ENCODE measurements around the gene FMO2.

The FMO2 gene

GRCh38 chr1:171167785-171168184, 17.3 kb upstream of the FMO2 start:
- TF ChIP-seq POLR2AphosphoS5 (IDR thresholded peaks at IDR 0.05; ENCODE audit: low read depth) (no peak), SPI1 (IDR thresholded peaks at IDR 0.05; ENCODE audit: borderline replicate concordance, low read depth) (no peak), GABPA (IDR thresholded peaks at IDR 0.05; ENCODE audit: low read depth) (no peak)
- TF ChIP-seq, protein P1, sequence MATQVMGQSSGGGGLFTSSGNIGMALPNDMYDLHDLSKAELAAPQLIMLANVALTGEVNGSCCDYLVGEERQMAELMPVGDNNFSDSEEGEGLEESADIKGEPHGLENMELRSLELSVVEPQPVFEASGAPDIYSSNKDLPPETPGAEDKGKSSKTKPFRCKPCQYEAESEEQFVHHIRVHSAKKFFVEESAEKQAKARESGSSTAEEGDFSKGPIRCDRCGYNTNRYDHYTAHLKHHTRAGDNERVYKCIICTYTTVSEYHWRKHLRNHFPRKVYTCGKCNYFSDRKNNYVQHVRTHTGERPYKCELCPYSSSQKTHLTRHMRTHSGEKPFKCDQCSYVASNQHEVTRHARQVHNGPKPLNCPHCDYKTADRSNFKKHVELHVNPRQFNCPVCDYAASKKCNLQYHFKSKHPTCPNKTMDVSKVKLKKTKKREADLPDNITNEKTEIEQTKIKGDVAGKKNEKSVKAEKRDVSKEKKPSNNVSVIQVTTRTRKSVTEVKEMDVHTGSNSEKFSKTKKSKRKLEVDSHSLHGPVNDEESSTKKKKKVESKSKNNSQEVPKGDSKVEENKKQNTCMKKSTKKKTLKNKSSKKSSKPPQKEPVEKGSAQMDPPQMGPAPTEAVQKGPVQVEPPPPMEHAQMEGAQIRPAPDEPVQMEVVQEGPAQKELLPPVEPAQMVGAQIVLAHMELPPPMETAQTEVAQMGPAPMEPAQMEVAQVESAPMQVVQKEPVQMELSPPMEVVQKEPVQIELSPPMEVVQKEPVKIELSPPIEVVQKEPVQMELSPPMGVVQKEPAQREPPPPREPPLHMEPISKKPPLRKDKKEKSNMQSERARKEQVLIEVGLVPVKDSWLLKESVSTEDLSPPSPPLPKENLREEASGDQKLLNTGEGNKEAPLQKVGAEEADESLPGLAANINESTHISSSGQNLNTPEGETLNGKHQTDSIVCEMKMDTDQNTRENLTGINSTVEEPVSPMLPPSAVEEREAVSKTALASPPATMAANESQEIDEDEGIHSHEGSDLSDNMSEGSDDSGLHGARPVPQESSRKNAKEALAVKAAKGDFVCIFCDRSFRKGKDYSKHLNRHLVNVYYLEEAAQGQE (IDR thresholded peaks at IDR 0.05; ENCODE audit: insufficient replicate concordance, low read depth), result no peak
- TF ChIP-seq, protein P2, sequence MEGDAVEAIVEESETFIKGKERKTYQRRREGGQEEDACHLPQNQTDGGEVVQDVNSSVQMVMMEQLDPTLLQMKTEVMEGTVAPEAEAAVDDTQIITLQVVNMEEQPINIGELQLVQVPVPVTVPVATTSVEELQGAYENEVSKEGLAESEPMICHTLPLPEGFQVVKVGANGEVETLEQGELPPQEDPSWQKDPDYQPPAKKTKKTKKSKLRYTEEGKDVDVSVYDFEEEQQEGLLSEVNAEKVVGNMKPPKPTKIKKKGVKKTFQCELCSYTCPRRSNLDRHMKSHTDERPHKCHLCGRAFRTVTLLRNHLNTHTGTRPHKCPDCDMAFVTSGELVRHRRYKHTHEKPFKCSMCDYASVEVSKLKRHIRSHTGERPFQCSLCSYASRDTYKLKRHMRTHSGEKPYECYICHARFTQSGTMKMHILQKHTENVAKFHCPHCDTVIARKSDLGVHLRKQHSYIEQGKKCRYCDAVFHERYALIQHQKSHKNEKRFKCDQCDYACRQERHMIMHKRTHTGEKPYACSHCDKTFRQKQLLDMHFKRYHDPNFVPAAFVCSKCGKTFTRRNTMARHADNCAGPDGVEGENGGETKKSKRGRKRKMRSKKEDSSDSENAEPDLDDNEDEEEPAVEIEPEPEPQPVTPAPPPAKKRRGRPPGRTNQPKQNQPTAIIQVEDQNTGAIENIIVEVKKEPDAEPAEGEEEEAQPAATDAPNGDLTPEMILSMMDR (IDR thresholded peaks at IDR 0.05; ENCODE audit: insufficient read depth, low read length), result no peak

DNA sequence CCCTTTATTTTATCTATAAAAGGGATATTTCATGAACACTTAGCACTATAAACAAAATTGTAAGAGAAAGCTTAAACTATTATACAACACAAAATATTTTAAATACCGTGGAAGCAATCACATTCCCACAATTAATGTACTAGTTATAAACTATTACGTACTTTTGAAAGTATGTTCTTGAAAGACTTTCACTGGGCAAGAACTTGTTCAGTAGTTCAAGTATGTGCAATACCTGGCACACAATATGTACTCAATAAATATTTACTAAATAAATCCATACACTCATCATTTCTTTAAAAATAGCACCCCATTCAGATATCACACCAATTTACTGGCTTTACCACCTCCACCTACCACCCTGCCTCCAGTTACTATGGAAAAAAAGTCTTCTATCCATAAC, 12.6 kb upstream of the FMO2 start:
- Histone ChIP-seq H3K4me3 (replicated peaks; ENCODE audit: insufficient read depth, low read length) (no peak overlapping the region), H3K27ac (replicated peaks) (no peak overlapping the region), H3K27me3 (ENCODE audit: insufficient read depth, poor library complexity, severe bottlenecking) (no peaks in the 10 kb centered on the region)
- no peak for DNase-seq (ENCODE audit: low read depth in 1 of 2, low spot score in 1 of 2)
- TF ChIP-seq, protein P1 (IDR thresholded peaks at IDR 0.05; ENCODE audit: insufficient replicate concordance, low read depth), result no peak
- no peak for TF ChIP-seq GABPA (IDR thresholded peaks at IDR 0.05; ENCODE audit: low read depth)
- no peak for TF ChIP-seq POLR2AphosphoS5 (IDR thresholded peaks at IDR 0.05; ENCODE audit: low read depth)
- no peak for TF ChIP-seq SPI1 (IDR thresholded peaks at IDR 0.05; ENCODE audit: borderline replicate concordance, low read depth)
- TF ChIP-seq, protein P2 (IDR thresholded peaks at IDR 0.05; ENCODE audit: insufficient read depth, low read length), result no peak

More at GRCh38 chr1:171167785-171168184, 17.3 kb upstream of the FMO2 start:
- Histone ChIP-seq H3K27ac (replicated peaks) (no peak overlapping the region), H3K4me3 (replicated peaks; ENCODE audit: insufficient read depth, low read length) (no peak overlapping the region), H3K27me3 (ENCODE audit: insufficient read depth, poor library complexity, severe bottlenecking) (no peaks in the 10 kb centered on the region)
- no peak for DNase-seq (ENCODE audit: low read depth in 1 of 2, low spot score in 1 of 2)

DNA sequence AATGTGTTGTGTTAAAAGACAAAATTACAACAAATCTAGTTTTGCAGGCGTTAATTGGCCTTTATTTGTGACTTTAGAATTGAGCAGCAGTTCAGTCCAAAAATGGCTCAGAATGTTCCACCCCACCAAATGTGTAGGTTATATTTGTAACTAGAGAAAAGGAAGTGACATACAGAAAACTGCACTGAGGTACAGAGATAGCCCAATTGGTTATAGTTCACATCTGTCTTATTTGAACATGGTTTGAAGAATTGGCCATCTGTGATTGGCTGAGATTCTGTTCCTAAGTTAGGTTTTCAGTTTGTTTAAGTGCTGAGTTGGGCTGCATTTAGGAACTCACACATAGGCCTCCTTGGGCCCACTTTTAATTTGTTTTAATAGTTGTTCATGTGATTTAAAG, 12.0 kb upstream of the FMO2 start:
- H3K27ac ChIP-seq (replicated peaks), result no peak overlapping the region
- DNase-seq (ENCODE audit: low read depth in 1 of 2, low spot score in 1 of 2), result no peak
- TF ChIP-seq SPI1 (IDR thresholded peaks at IDR 0.05; ENCODE audit: borderline replicate concordance, low read depth), result no peak
- no peak for TF ChIP-seq GABPA (IDR thresholded peaks at IDR 0.05; ENCODE audit: low read depth)
- TF ChIP-seq, protein P2 (IDR thresholded peaks at IDR 0.05; ENCODE audit: insufficient read depth, low read length), result no peak
- TF ChIP-seq, protein P1 (IDR thresholded peaks at IDR 0.05; ENCODE audit: insufficient replicate concordance, low read depth), result no peak
- no peak for TF ChIP-seq POLR2AphosphoS5 (IDR thresholded peaks at IDR 0.05; ENCODE audit: low read depth)
- no peak overlapping the region for H3K4me3 ChIP-seq (replicated peaks; ENCODE audit: insufficient read depth, low read length)
- no peaks in the 10 kb centered on the region for H3K27me3 ChIP-seq (ENCODE audit: insufficient read depth, poor library complexity, severe bottlenecking)

Measured in HL-60 (cell line).